ENCODE results near the gene EIF3D.

Gene EIF3D

DNA sequence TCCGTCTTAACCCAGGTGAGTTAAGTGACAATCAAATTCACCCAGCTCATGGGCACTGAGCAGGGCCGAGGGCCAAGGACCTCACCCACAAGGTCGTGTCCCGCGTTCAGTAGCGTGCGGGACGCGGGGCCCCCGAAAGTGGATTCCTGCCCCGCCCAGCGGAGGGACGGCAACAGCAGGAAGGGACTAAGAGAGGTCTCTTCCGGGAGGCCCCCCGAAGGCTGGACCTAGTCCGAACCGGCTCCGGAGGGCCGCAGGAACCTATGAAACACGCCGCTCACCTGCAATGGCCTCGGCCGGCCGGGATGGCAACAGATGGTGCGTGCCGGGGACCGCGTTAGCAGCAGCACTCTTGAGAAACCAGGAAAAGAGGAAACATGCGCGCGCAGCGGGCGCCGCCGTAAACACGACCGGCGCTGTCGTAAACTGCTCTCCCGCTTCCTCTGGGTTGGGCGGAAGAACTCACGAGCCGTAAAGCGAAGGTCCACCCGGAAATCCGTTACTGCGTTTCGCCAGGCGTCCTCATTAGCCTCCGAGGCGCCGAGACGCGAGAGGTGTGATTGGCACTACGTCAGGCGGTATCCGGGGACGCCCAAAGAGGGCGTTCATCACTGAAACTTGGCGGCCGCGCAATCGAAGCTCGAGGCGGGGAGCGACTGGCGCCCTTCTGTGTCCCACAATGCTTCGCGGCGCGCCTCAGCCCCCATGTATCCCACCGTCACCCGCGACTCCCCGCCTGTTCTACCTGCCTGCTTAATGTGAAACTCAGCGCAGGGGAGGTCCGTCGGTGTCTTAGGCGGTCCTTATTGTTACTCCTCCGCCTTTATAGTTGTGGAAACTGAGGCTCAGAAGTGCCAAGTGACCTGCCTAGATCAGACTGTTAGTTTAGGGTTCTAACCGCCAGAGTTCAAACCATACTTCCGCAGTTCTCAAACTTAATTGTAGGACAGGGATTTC is at the start of gene EIF3D:
Gene EIF3D, minus strand, starts transcription at position 372 of the 957 bp plus-strand sequence. CDS start 3,045 bp downstream, outside the sequence.
- Histone ChIP-seq H3K27me3 (ENCODE audit: control insufficient read depth in 1 of 2, insufficient read depth in 2 of 2, low read length in 2 of 2) (no peaks in the 10 kb centered on the region), H3K27ac (ENCODE audit: low read depth, low read length) (peak within 1 kb of the TSS; percentile 92), H3K9me3 (ENCODE audit: low read length) (no peaks in the 10 kb centered on the region), H3K9ac (ENCODE audit: low read length) (peak within 1 kb of the TSS; percentile 92), H3K4me3 (ENCODE audit: low read depth in 1 of 2, low read length in 2 of 2) (peak within 1 kb of the TSS; percentile 82 to 86), H3K36me3 (ENCODE audit: insufficient read depth, low read length) (peaks cover 16% of the 10 kb centered on the region), H3K4me1 (ENCODE audit: insufficient read depth, low read length) (peaks cover 12% of the 10 kb centered on the region)

DNA sequence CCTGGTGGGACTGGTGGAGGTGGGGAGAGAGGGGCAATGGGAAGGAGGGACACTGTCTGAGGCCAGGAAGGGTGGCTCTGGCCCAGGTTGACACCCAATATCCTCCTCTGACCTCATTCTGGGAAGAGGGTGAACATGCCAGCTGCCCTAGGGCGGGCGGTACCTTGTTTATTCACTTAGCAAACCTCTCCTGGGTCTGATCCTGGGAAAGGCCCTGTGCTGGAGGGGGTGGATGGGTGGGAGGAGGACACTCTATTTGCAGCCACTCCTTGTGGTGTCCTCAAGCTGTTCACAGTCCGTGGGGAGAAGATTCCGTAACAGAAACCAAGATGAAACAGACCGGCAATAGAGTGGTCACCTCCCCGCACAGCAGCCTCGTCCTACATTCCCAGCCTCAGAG is 49.7 kb upstream of the EIF3D start:
- Histone ChIP-seq H3K27ac (ENCODE audit: low read depth, low read length) (no peak overlapping the region), H3K9ac (ENCODE audit: low read length) (no peak overlapping the region), H3K36me3 (ENCODE audit: insufficient read depth, low read length) (no peaks in the 10 kb centered on the region), H3K9me3 (ENCODE audit: low read length) (no peaks in the 10 kb centered on the region), H3K4me3 (ENCODE audit: low read depth in 1 of 2, low read length in 2 of 2) (no peak overlapping the region), H3K4me1 (ENCODE audit: insufficient read depth, low read length) (no peaks in the 10 kb centered on the region), H3K27me3 (ENCODE audit: control insufficient read depth in 1 of 2, insufficient read depth in 2 of 2, low read length in 2 of 2) (peaks cover 0 to 4% of the 10 kb centered on the region in 2 donors)

- Histone ChIP-seq H3K4me1 (ENCODE audit: insufficient read depth, low read length) (no peaks in the 10 kb centered on the region), H3K4me3 (ENCODE audit: low read depth in 1 of 2, low read length in 2 of 2) (no peak overlapping the region), H3K9me3 (ENCODE audit: low read length) (no peaks in the 10 kb centered on the region), H3K27me3 (ENCODE audit: control insufficient read depth in 1 of 2, insufficient read depth in 2 of 2, low read length in 2 of 2) (peaks cover 0 to 4% of the 10 kb centered on the region in 2 donors), H3K27ac (ENCODE audit: low read depth, low read length) (no peak overlapping the region), H3K36me3 (ENCODE audit: insufficient read depth, low read length) (no peaks in the 10 kb centered on the region), H3K9ac (ENCODE audit: low read length) (no peak overlapping the region)
These were observed 48.1 kb upstream of the EIF3D start for GRCh38 chr22:36577019-36577418.

DNA sequence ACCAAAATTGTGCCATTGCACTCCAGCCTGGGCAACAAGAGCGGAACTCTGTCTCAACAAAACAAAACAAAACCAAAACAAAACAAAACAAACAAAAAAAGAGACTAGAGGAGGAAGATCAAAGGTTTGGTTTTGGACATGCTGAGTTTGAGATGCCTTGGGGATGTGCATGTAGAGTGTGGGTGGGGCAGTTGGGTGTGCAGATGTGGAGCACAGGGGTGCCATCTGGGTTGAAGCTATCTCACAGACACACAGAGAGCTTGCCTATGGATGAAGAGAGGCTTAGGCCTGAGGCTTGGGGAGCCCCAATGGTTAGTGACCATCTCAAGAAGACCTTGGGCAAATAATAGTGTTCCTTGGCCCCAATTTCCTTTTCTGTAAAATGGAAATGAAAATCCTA is 45.8 kb upstream of the EIF3D start:
- Histone ChIP-seq H3K4me1 (ENCODE audit: insufficient read depth, low read length) (no peaks in the 10 kb centered on the region), H3K36me3 (ENCODE audit: insufficient read depth, low read length) (no peaks in the 10 kb centered on the region), H3K9ac (ENCODE audit: low read length) (no peak overlapping the region), H3K27ac (ENCODE audit: low read depth, low read length) (no peak overlapping the region), H3K9me3 (ENCODE audit: low read length) (no peaks in the 10 kb centered on the region), H3K4me3 (ENCODE audit: low read depth in 1 of 2, low read length in 2 of 2) (no peak overlapping the region), H3K27me3 (ENCODE audit: control insufficient read depth in 1 of 2, insufficient read depth in 2 of 2, low read length in 2 of 2) (peaks cover 0 to 8% of the 10 kb centered on the region in 2 donors)

DNA sequence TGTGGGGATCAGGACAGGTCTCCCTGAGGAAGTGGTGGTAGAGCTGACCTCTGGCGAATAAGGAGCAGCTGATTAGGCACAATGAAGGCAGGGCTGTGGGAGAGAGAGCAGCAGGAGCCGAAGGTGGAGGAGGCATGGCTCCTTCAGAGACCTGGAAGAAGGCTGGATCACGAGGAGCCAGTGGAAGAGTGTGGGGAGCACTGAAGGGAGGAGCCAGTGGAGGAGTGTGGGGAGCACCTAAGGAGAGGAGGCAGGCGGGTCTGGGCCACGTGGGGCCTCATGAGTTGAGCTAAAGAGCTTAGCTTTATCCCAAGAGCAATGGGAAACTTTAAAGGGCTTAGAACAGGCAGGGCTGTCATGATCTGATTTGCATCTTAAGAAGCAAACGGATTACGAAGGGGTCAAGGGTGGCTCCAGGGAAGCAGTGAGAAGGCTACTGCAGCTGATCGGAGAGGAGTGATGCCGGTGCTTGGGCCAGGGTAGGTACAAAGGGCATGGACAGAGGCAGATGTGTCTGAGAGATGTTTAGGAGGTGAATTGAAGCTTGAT is 44.9 kb upstream of the EIF3D start:
- Histone ChIP-seq H3K4me3 (ENCODE audit: low read depth in 1 of 2, low read length in 2 of 2) (no peak overlapping the region), H3K4me1 (ENCODE audit: insufficient read depth, low read length) (no peaks in the 10 kb centered on the region), H3K9ac (ENCODE audit: low read length) (no peak overlapping the region), H3K9me3 (ENCODE audit: low read length) (no peaks in the 10 kb centered on the region), H3K27ac (ENCODE audit: low read depth, low read length) (no peak overlapping the region), H3K27me3 (ENCODE audit: control insufficient read depth in 1 of 2, insufficient read depth in 2 of 2, low read length in 2 of 2) (peaks cover 0 to 8% of the 10 kb centered on the region in 2 donors), H3K36me3 (ENCODE audit: insufficient read depth, low read length) (no peaks in the 10 kb centered on the region)

DNA sequence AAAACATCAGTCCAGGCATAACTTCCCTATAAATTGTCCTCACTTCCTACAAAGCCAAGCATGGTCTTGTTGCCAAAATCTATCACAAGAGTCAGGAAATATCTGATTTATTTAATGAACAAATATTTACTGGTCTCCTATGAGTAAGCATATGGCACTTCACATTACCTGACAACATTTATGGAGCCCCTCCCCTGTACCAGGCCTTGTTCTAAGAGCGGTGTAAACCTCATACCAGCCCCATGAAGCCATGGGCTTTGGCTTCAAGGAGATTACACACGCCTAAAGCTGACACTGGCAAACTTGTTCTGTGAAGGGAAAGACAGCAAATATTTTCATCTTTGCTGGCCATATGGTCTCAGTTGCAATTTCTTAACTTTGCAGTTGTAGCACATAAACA is 43.0 kb upstream of the EIF3D start:
- no peak overlapping the region for H3K4me3 ChIP-seq (ENCODE audit: low read depth in 1 of 2, low read length in 2 of 2)
- no peaks in the 10 kb centered on the region for H3K36me3 ChIP-seq (ENCODE audit: insufficient read depth, low read length)
- peaks cover 0 to 7% of the 10 kb centered on the region in 2 donors for H3K27me3 ChIP-seq (ENCODE audit: control insufficient read depth in 1 of 2, insufficient read depth in 2 of 2, low read length in 2 of 2)
- H3K9ac ChIP-seq (ENCODE audit: low read length) = no peak overlapping the region
- H3K4me1 ChIP-seq (ENCODE audit: insufficient read depth, low read length) = no peaks in the 10 kb centered on the region
- no peak overlapping the region for H3K27ac ChIP-seq (ENCODE audit: low read depth, low read length)
- H3K9me3 ChIP-seq (ENCODE audit: low read length) = no peaks in the 10 kb centered on the region

- Histone ChIP-seq H3K4me1 (ENCODE audit: insufficient read depth, low read length) (no peaks in the 10 kb centered on the region), H3K36me3 (ENCODE audit: insufficient read depth, low read length) (no peaks in the 10 kb centered on the region), H3K9me3 (ENCODE audit: low read length) (no peaks in the 10 kb centered on the region), H3K27ac (ENCODE audit: low read depth, low read length) (no peak overlapping the region), H3K4me3 (ENCODE audit: low read depth in 1 of 2, low read length in 2 of 2) (no peak overlapping the region), H3K9ac (ENCODE audit: low read length) (no peak overlapping the region), H3K27me3 (ENCODE audit: control insufficient read depth in 1 of 2, insufficient read depth in 2 of 2, low read length in 2 of 2) (peaks cover 0 to 4% of the 10 kb centered on the region in 2 donors)
These were observed 41.0 kb upstream of the EIF3D start for GRCh38 chr22:36569999-36570398.

GRCh38 chr22:36568846-36569245 is 39.9 kb upstream of the EIF3D start:
- H3K9me3 ChIP-seq (ENCODE audit: low read length) = no peaks in the 10 kb centered on the region
- no peaks in the 10 kb centered on the region for H3K4me1 ChIP-seq (ENCODE audit: insufficient read depth, low read length)
- no peaks in the 10 kb centered on the region for H3K36me3 ChIP-seq (ENCODE audit: insufficient read depth, low read length)
- H3K9ac ChIP-seq (ENCODE audit: low read length) = no peak overlapping the region
- no peak overlapping the region for H3K27ac ChIP-seq (ENCODE audit: low read depth, low read length)
- H3K4me3 ChIP-seq (ENCODE audit: low read depth in 1 of 2, low read length in 2 of 2) = no peak overlapping the region
- H3K27me3 ChIP-seq (ENCODE audit: control insufficient read depth in 1 of 2, insufficient read depth in 2 of 2, low read length in 2 of 2) = peaks cover 0 to 14% of the 10 kb centered on the region in 2 donors

DNA sequence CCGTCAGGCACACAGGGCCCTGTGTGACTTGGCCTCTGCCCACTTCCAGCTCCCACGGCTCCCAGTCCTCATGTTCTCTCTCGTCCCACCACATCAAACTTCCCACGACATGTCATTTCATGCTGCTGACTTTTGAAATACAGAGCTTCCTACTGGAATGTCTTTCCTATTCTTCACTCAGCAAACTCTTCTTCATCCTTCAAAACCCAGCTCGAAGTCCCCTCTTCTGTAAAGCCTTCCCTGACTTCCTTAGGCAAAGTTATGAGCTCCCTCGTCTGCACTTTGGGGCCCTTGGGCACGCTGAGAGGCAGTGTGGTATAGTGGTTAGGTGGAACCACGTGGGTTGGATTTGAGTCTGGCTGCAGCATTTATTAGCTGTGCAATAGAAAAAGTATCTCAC is 37.8 kb upstream of the EIF3D start:
- Histone ChIP-seq H3K9ac (ENCODE audit: low read length) (no peak overlapping the region), H3K4me1 (ENCODE audit: insufficient read depth, low read length) (no peaks in the 10 kb centered on the region), H3K9me3 (ENCODE audit: low read length) (no peaks in the 10 kb centered on the region), H3K27me3 (ENCODE audit: control insufficient read depth in 1 of 2, insufficient read depth in 2 of 2, low read length in 2 of 2) (peaks cover 0 to 21% of the 10 kb centered on the region in 2 donors), H3K4me3 (ENCODE audit: low read depth in 1 of 2, low read length in 2 of 2) (no peak overlapping the region), H3K36me3 (ENCODE audit: insufficient read depth, low read length) (no peaks in the 10 kb centered on the region), H3K27ac (ENCODE audit: low read depth, low read length) (no peak overlapping the region)

GRCh38 chr22:36565686-36566085 is 36.7 kb upstream of the EIF3D start:
- no peak overlapping the region for H3K9ac ChIP-seq (ENCODE audit: low read length)
- H3K36me3 ChIP-seq (ENCODE audit: insufficient read depth, low read length) = no peaks in the 10 kb centered on the region
- no peak overlapping the region for H3K27ac ChIP-seq (ENCODE audit: low read depth, low read length)
- H3K4me3 ChIP-seq (ENCODE audit: low read depth in 1 of 2, low read length in 2 of 2) = no peak overlapping the region
- H3K4me1 ChIP-seq (ENCODE audit: insufficient read depth, low read length) = no peaks in the 10 kb centered on the region
- H3K27me3 ChIP-seq (ENCODE audit: control insufficient read depth in 1 of 2, insufficient read depth in 2 of 2, low read length in 2 of 2) = peaks cover 0 to 21% of the 10 kb centered on the region in 2 donors
- no peaks in the 10 kb centered on the region for H3K9me3 ChIP-seq (ENCODE audit: low read length)

DNA sequence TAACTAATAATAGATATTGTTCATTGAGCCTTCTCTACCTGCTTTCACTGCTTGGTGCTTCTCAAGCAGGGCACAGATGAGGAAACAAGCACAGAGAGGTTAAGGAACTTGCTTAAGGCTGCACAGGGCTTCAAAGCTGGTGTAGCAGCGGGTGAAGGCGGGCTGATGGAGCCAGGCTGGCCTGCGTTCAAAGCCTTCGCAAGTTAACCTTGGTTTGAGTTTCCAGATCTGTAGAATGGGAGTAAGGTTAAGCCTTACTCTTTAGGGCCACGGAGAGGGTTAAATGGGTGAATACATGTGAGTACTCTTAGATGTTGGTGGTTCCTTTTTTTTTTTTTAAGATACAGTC is 36.2 kb upstream of the EIF3D start:
- Histone ChIP-seq H3K27me3 (ENCODE audit: control insufficient read depth in 1 of 2, insufficient read depth in 2 of 2, low read length in 2 of 2) (peaks cover 0 to 21% of the 10 kb centered on the region in 2 donors), H3K9me3 (ENCODE audit: low read length) (no peaks in the 10 kb centered on the region), H3K27ac (ENCODE audit: low read depth, low read length) (no peak overlapping the region), H3K9ac (ENCODE audit: low read length) (no peak overlapping the region), H3K4me3 (ENCODE audit: low read depth in 1 of 2, low read length in 2 of 2) (no peak overlapping the region), H3K36me3 (ENCODE audit: insufficient read depth, low read length) (no peaks in the 10 kb centered on the region), H3K4me1 (ENCODE audit: insufficient read depth, low read length) (no peaks in the 10 kb centered on the region)

All from muscle layer of colon (tissue), 2 donors.